H9 (cell line): ENCODE data around the gene SLC7A1. TPM values are rescaled to one million over a fixed set of nuclear protein-coding genes. Genes with fewer than 3 reads are reported as not detected.

Experiments used
- DNase-seq: peaks from one replicate; pipeline ENCODE4 v3.0.0-alpha.2; 2017
- H2AFZ ChIP-seq: one replicate; pipeline ENCODE4 v1.6.1; 2013; ENCODE audit warnings: mild to moderate bottlenecking, low read length, control low read depth, moderate library complexity
- H2AK5ac ChIP-seq: 2 replicates; pipeline ENCODE4 v1.6.1; 2013; ENCODE audit warnings: low read length, control low read depth, mixed read lengths; ENCODE audit not compliant: insufficient read length
- H2BK120ac ChIP-seq: one replicate; pipeline ENCODE4 v1.6.1; 2013; ENCODE audit warnings: low read depth, mild to moderate bottlenecking, low read length, control low read depth, inconsistent platforms; ENCODE audit not compliant: poor library complexity, severe bottlenecking
- H2BK12ac ChIP-seq: 2 replicates; pipeline ENCODE4 v1.6.1; 2013; ENCODE audit warnings: low read length, control low read depth, mixed read lengths, low read depth; ENCODE audit not compliant: insufficient read length
- H2BK15ac ChIP-seq: 2 replicates; pipeline ENCODE4 v1.6.1; 2013; ENCODE audit warnings: low read depth, low read length, control low read depth
- H2BK20ac ChIP-seq: one replicate; pipeline ENCODE4 v1.6.1; 2013; ENCODE audit warnings: low read depth, mild to moderate bottlenecking, low read length, control low read depth, inconsistent platforms; ENCODE audit not compliant: poor library complexity, severe bottlenecking
- H2BK5ac ChIP-seq: 2 replicates; pipeline ENCODE4 v1.6.1; 2013; ENCODE audit warnings: low read length, control low read depth, mixed read lengths; ENCODE audit not compliant: insufficient read length
- H3K14ac ChIP-seq: 2 replicates; pipeline ENCODE4 v1.6.1; 2013; ENCODE audit warnings: low read length, control low read depth; ENCODE audit not compliant: insufficient read depth
- H3K18ac ChIP-seq: 2 replicates; pipeline ENCODE4 v1.6.1; 2013; ENCODE audit warnings: low read depth, mild to moderate bottlenecking, mixed read lengths, low read length, control low read depth; ENCODE audit not compliant: insufficient read length
- H3K23ac ChIP-seq: 2 replicates; pipeline ENCODE4 v1.6.1; 2013; ENCODE audit warnings: low read length, control low read depth, mixed read lengths, low read depth; ENCODE audit not compliant: insufficient read length
- H3K23me2 ChIP-seq: 2 replicates; pipeline ENCODE4 v1.6.1; 2013; ENCODE audit warnings: low read depth, mild to moderate bottlenecking, mixed read lengths, low read length, control low read depth; ENCODE audit not compliant: insufficient read length, poor library complexity, severe bottlenecking
- H3K27ac ChIP-seq: 2 replicates; pipeline ENCODE4 v1.5.1; 2013; ENCODE audit warnings: low read length, control low read depth, mixed read lengths, low read depth; ENCODE audit not compliant: insufficient read length
- H3K27me3 ChIP-seq: 2 replicates; pipeline ENCODE4 v1.6.1; 2013; ENCODE audit warnings: low read length, control low read depth, inconsistent platforms; ENCODE audit not compliant: insufficient read depth
- H3K4ac ChIP-seq: 2 replicates; pipeline ENCODE4 v1.6.1; 2013; ENCODE audit warnings: low read depth, mild to moderate bottlenecking, control low read depth, inconsistent platforms, low read length, moderate library complexity
- H3K4me1 ChIP-seq: 2 replicates; pipeline ENCODE4 v1.6.1; 2013; ENCODE audit warnings: low read length, control low read depth, inconsistent platforms; ENCODE audit not compliant: insufficient read depth
- H3K4me2 ChIP-seq: 2 replicates; pipeline ENCODE4 v1.6.1; 2013; ENCODE audit warnings: low read length, control low read depth, mixed read lengths; ENCODE audit not compliant: insufficient read length, insufficient read depth
- H3K56ac ChIP-seq: 2 replicates; pipeline ENCODE4 v1.6.1; 2013; ENCODE audit warnings: low read depth, mild to moderate bottlenecking, mixed read lengths, low read length, control low read depth; ENCODE audit not compliant: insufficient read length
- H3K79me1 ChIP-seq: 2 replicates; pipeline ENCODE4 v1.6.1; 2013; ENCODE audit warnings: low read depth, mild to moderate bottlenecking, moderate library complexity, low read length, control low read depth, inconsistent platforms; ENCODE audit not compliant: insufficient read depth, poor library complexity, severe bottlenecking
- H3K79me2 ChIP-seq: 2 replicates; pipeline ENCODE4 v1.6.1; 2013; ENCODE audit warnings: low read length, control low read depth, inconsistent platforms; ENCODE audit not compliant: insufficient read depth
- H3K9ac ChIP-seq: 2 replicates; pipeline ENCODE4 v1.6.1; 2013; ENCODE audit warnings: low read length, control low read depth, mixed read lengths; ENCODE audit not compliant: insufficient read length; ENCODE audit errors: extremely low read depth
- H3K9me3 ChIP-seq: one replicate; pipeline ENCODE4 v1.6.1; 2013; ENCODE audit warnings: low read depth, low read length, inconsistent platforms; ENCODE audit not compliant: control insufficient read depth
- H3T11ph ChIP-seq: one replicate; pipeline ENCODE4 v1.6.1; 2013; ENCODE audit warnings: mild to moderate bottlenecking, low read length, control low read depth, inconsistent platforms
- H4K20me1 ChIP-seq: one replicate; pipeline ENCODE4 v1.6.1; 2013; ENCODE audit not compliant: control insufficient read depth, insufficient read length, insufficient read depth
- H4K5ac ChIP-seq: 2 replicates; pipeline ENCODE4 v1.6.1; 2013; ENCODE audit warnings: low read depth, mild to moderate bottlenecking, mixed read lengths, low read length, control low read depth; ENCODE audit not compliant: insufficient read length
- H4K8ac ChIP-seq: replicated peaks from 2 replicates; pipeline ENCODE4 v1.6.1; 2013; ENCODE audit warnings: low read length, control low read depth, mixed read lengths, low read depth; ENCODE audit not compliant: insufficient read length
- H4K91ac ChIP-seq: 2 replicates; pipeline ENCODE4 v1.6.1; 2013; ENCODE audit warnings: low read depth, mild to moderate bottlenecking, moderate library complexity, mixed read lengths, low read length, control low read depth; ENCODE audit not compliant: insufficient read length
- H3K27ac Mint-ChIP-seq, 3 experiments: 2 replicates in 2 of 3; 3 replicates in 1 of 3; pipeline ENCODE4 v1.8.0; 2020 to 2021; ENCODE audit warnings: mixed read lengths in 3 of 3, mild to moderate bottlenecking in 1 of 3, moderate library complexity in 1 of 3
- H3K27me3 Mint-ChIP-seq: 2 replicates; pipeline ENCODE4 v1.8.0; 2021; ENCODE audit warnings: low read depth, mild to moderate bottlenecking, moderate library complexity, mixed read lengths
- H3K36me3 Mint-ChIP-seq, 3 experiments: 2 replicates in 2 of 3; 3 replicates in 1 of 3; pipeline ENCODE4 v1.8.0; 2020 to 2021; ENCODE audit warnings: low read depth in 3 of 3, mixed read lengths in 3 of 3; ENCODE audit not compliant: insufficient read depth in 1 of 3
- H3K4me1 Mint-ChIP-seq, 2 experiments: 2 replicates each; pipeline ENCODE4 v1.8.0; 2020; ENCODE audit warnings: mixed read lengths in 2 of 2
- H3K4me3 Mint-ChIP-seq, 2 experiments: 2 replicates in 1 of 2; 3 replicates in 1 of 2; pipeline ENCODE4 v1.8.0; 2020 to 2021; ENCODE audit warnings: mild to moderate bottlenecking in 2 of 2, mixed read lengths in 2 of 2, moderate library complexity in 1 of 2
- H3K9me3 Mint-ChIP-seq, 2 experiments: 2 replicates in 1 of 2; 3 replicates in 1 of 2; pipeline ENCODE4 v1.8.0; 2020; ENCODE audit warnings: mild to moderate bottlenecking in 2 of 2, mixed read lengths in 2 of 2, moderate library complexity in 1 of 2
- WGBS: extraction: QIAGEN DNeasy Blood & Tissue Kit; methylation state at CpG from one replicate; pipeline ENCODE4 v1.1.7; 2013; ENCODE audit warnings: missing lambda C conversion rate, low lambda C conversion rate, mixed read lengths; ENCODE audit not compliant: insufficient read length; ENCODE audit errors: extremely low coverage; 5-methylcytosine and 5-hydroxymethylcytosine counted together
- total RNA-seq: library from RNA; stranded (reverse); gene quantifications from 2 replicates; pipeline ENCODE4 v1.2.1, GENCODE V29; 2021
- TF ChIP-seq, protein P1 (sequence below): fragments of 200-600 bp; sonication (generic); conservative IDR thresholded peaks from 3 replicates; pipeline ENCODE4 v1.8.0; 2021; ENCODE audit warnings: antibody characterized with exemption, mild to moderate bottlenecking

SLC7A1 gene
- total RNA-seq, 1 experiment from 2014 or later = 109 TPM

GRCh38 chr13:29510651-29511084, 84.8 kb downstream of the SLC7A1 start:
- no peaks in the 10 kb centered on the region for H3K27me3 Mint-ChIP-seq
- H3K9me3 Mint-ChIP-seq = no peaks in the 10 kb centered on the region
- H3K79me1 ChIP-seq = no peaks in the 10 kb centered on the region
- no peak overlapping the region for H4K5ac ChIP-seq
- H3K27ac Mint-ChIP-seq = peak overlapping the region in 1 of 3 experiments; percentile 39; a peak in 2 of 7 replicates
- H4K91ac ChIP-seq = no peak overlapping the region
- H3K23ac ChIP-seq = no peak overlapping the region
- no peaks in the 10 kb centered on the region for H3K9me3 ChIP-seq
- no peak overlapping the region for H3K18ac ChIP-seq
- no peak overlapping the region for H3K56ac ChIP-seq
- no peak overlapping the region for H3K27ac ChIP-seq
- no peak overlapping the region for H3K9ac ChIP-seq
- TF ChIP-seq, protein P1, sequence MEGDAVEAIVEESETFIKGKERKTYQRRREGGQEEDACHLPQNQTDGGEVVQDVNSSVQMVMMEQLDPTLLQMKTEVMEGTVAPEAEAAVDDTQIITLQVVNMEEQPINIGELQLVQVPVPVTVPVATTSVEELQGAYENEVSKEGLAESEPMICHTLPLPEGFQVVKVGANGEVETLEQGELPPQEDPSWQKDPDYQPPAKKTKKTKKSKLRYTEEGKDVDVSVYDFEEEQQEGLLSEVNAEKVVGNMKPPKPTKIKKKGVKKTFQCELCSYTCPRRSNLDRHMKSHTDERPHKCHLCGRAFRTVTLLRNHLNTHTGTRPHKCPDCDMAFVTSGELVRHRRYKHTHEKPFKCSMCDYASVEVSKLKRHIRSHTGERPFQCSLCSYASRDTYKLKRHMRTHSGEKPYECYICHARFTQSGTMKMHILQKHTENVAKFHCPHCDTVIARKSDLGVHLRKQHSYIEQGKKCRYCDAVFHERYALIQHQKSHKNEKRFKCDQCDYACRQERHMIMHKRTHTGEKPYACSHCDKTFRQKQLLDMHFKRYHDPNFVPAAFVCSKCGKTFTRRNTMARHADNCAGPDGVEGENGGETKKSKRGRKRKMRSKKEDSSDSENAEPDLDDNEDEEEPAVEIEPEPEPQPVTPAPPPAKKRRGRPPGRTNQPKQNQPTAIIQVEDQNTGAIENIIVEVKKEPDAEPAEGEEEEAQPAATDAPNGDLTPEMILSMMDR = no peak
- no peak overlapping the region for H2BK120ac ChIP-seq
- no peaks in the 10 kb centered on the region for H3K4me1 ChIP-seq
- H4K20me1 ChIP-seq = no peaks in the 10 kb centered on the region
- no peak overlapping the region for H3K14ac ChIP-seq
- no peak overlapping the region for H3K4me2 ChIP-seq
- H2BK12ac ChIP-seq = no peak overlapping the region
- no peak overlapping the region for H2AFZ ChIP-seq
- H2AK5ac ChIP-seq = no peak overlapping the region
- no peaks in the 10 kb centered on the region for H3K27me3 ChIP-seq
- peaks cover 16 to 52% (median 31%) of the 10 kb centered on the region in 3 experiments; a peak in 6 of 7 replicates for H3K36me3 Mint-ChIP-seq
- WGBS = no CpG with 5 or more reads among the region's 10 CpGs
- H3K4ac ChIP-seq = no peak overlapping the region
- H2BK20ac ChIP-seq = no peak overlapping the region
- H3K4me3 Mint-ChIP-seq = no peak overlapping the region
- peaks cover 4 to 5% of the 10 kb centered on the region in 2 experiments; a peak in 2 of 4 replicates for H3K4me1 Mint-ChIP-seq
- no peaks in the 10 kb centered on the region for H3K23me2 ChIP-seq
- DNase-seq = no peak
- no peak overlapping the region for H2BK5ac ChIP-seq
- no peaks in the 10 kb centered on the region for H3K79me2 ChIP-seq
- no peak overlapping the region for H4K8ac ChIP-seq
- no peak overlapping the region for H3T11ph ChIP-seq
- no peak overlapping the region for H2BK15ac ChIP-seq
